ENCODE results near the gene BACE2.

- TF ChIP-seq CSDC2 (CRISPR knock-in tag; IDR thresholded peaks at IDR 0.05) (no peak), CREB5 (CRISPR knock-in tag; IDR thresholded peaks at IDR 0.05; ENCODE audit: low read depth) (no peak), PATZ1 (CRISPR knock-in tag; IDR thresholded peaks at IDR 0.05; ENCODE audit: borderline replicate concordance) (no peak), ZFP3 (CRISPR knock-in tag; IDR thresholded peaks at IDR 0.05) (no peak), ZFP30 (CRISPR knock-in tag; IDR thresholded peaks at IDR 0.05) (no peak), ZC3H10 (CRISPR knock-in tag; IDR thresholded peaks at IDR 0.05) (no peak), TSHZ2 (CRISPR knock-in tag; IDR thresholded peaks at IDR 0.05) (no peak), ZNF8 (CRISPR knock-in tag; IDR thresholded peaks at IDR 0.05) (no peak), CSRNP3 (CRISPR knock-in tag; IDR thresholded peaks at IDR 0.05) (no peak)
These were observed 45.1 kb downstream of the BACE2 start for GRCh38 chr21:41213021-41213420.

Measured in SK-N-SH treated with all-trans-retinoic acid at 6 μM for 48 hours (cell line).